ENCODE data around the gene EID2B. TPM values are rescaled to one million over a fixed set of nuclear protein-coding genes. Genes with fewer than 3 reads are reported as not detected.
A peak's percentile ranks its signal among the peaks of the same experiment; 100 is the strongest.

Gene EID2B
- total and polyA plus RNA-seq, 9 of the 15 experiments (the other 6 are each of a cell fraction or from before 2014, with no cell fraction given) = 2.8 to 8.8 (median 4.8) TPM

DNA sequence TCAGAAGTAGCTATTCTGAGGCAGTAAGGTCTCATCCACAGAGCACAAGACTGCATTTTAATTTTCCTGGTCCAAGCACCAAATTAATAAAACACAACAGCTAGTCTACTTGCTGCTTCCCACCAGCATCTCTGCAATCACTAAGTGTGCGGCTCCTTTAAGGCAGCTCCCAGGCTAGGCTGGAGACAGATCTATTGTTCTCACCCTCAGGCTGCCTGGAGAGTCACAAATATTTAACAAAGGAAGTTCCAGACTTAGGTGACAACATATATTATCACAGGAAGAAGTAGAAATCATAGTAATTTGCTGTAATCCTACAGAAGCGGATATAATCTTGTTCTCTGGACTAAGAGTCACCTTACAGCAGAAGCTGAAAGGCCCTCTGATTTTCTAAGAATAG, 9.6 kb upstream of the EID2B start (continued):
- TF ChIP-seq, protein P1, sequence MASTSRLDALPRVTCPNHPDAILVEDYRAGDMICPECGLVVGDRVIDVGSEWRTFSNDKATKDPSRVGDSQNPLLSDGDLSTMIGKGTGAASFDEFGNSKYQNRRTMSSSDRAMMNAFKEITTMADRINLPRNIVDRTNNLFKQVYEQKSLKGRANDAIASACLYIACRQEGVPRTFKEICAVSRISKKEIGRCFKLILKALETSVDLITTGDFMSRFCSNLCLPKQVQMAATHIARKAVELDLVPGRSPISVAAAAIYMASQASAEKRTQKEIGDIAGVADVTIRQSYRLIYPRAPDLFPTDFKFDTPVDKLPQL (IDR thresholded peaks at IDR 0.05; ENCODE audit: extremely low read depth, insufficient read length) = no peak
- TF ChIP-seq MAZ (CRISPR knock-in tag; conservative IDR thresholded peaks at IDR 0.05 in 1 of 2, IDR thresholded peaks at IDR 0.05 in 1 of 2) (no peak), NR4A1 (CRISPR knock-in tag; IDR thresholded peaks at IDR 0.05) (no peak), NR4A1 (tag; IDR thresholded peaks at IDR 0.05) (no peak)

GRCh38 chr19:39540333-39540673, 7.7 kb upstream of the EID2B start:
- Histone ChIP-seq H3K4me3 (peak overlapping the region; percentile 88; the same call in 1 of the 2 replicates), H3K79me2 (ENCODE audit: control insufficient read depth, insufficient read depth, low read length) (peaks cover 17% of the 10 kb centered on the region), H3K4me1 (replicated peaks in 1 of 2; ENCODE audit: control insufficient read depth in 2 of 2, insufficient read depth in 2 of 2, low read length in 2 of 2) (peaks cover 3 to 8% of the 10 kb centered on the region in 2 experiments; a peak in 2 of 5 replicates), H3K27me3 (ENCODE audit: control insufficient read depth in 2 of 2, insufficient read depth in 2 of 2, low read length in 2 of 2) (peaks cover 5 to 7% of the 10 kb centered on the region in 2 experiments; a peak in 2 of 5 replicates), H3K9me3 (replicated peaks; ENCODE audit: control insufficient read depth, insufficient read depth, low read depth, low read length) (no peaks in the 10 kb centered on the region), H2AFZ (ENCODE audit: low read depth, low read length) (peak overlapping the region; percentile 98), H3K9ac (ENCODE audit: insufficient read depth in 1 of 2, low read depth in 2 of 2, low read length in 2 of 2) (no peak overlapping the region), H4K20me1 (replicated peaks; ENCODE audit: control insufficient read depth, insufficient read depth, low read length) (no peaks in the 10 kb centered on the region), H3K4me2 (ENCODE audit: insufficient read depth, low read length) (peak overlapping the region; percentile 92), H3K36me3 (ENCODE audit: control insufficient read depth, insufficient read depth, low read length) (0 out of 3 replicates have a peak, but pooled peaks cover 2% of the 10 kb centered on the region), H3K27ac (ENCODE audit: extremely low read depth, low read depth, low read length) (no peak overlapping the region), H3K9me1 (ENCODE audit: control insufficient read depth, insufficient read depth, low read length) (no peaks in the 10 kb centered on the region)
- FAIRE-seq (no peak), DNase-seq (ENCODE audit: extremely low read depth in 1 of 4, low spot score in 3 of 4) (no peak), ATAC-seq (no peak)
- ChIA-PET POLR2A (interaction anchor here (1.4 kb wide), 1 partner anchor 104 kb away, joined by 4 read pairs; the partner anchor contains the start of gene RPS16), CTCF (ENCODE audit: low intra/inter-chr PET ratio) (interaction anchor here (0.8 kb wide), 1 partner anchor 66 kb away, joined by 3 read pairs; no protein-coding TSS in a partner anchor)
- in situ Hi-C loops (cut with MboI) (no loop called here), intact Hi-C loops (cut with micrococcal nuclease) (no loop called here)
- 4% methylated on average over 10 of the region's 10 CpGs for WGBS (ENCODE audit: insufficient coverage, low coverage, missing lambda C conversion rate)
- no TSS peak for BruUV-seq (replicated peaks)
- TF ChIP-seq, protein P2, sequence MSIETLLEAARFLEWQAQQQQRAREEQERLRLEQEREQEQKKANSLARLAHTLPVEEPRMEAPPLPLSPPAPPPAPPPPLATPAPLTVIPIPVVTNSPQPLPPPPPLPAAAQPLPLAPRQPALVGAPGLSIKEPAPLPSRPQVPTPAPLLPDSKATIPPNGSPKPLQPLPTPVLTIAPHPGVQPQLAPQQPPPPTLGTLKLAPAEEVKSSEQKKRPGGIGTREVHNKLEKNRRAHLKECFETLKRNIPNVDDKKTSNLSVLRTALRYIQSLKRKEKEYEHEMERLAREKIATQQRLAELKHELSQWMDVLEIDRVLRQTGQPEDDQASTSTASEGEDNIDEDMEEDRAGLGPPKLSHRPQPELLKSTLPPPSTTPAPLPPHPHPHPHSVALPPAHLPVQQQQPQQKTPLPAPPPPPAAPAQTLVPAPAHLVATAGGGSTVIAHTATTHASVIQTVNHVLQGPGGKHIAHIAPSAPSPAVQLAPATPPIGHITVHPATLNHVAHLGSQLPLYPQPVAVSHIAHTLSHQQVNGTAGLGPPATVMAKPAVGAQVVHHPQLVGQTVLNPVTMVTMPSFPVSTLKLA (conservative IDR thresholded peaks at IDR 0.05) = peak in 1 of 2 experiments; percentile 11; a peak in 1 of 4 replicates
- no peak for TF ChIP-seq NFE2L1 (tag; IDR thresholded peaks at IDR 0.05; ENCODE audit: borderline replicate concordance, low read depth)
- TF ChIP-seq RAD21 (CRISPR knock-in tag; conservative IDR thresholded peaks at IDR 0.05 in 1 of 2, IDR thresholded peaks at IDR 0.05 in 1 of 2) = 0 out of 4 replicates have a peak, but pooled peaks of 1 of the 2 experiments have one; percentile 2
- peak; percentile 8; the same call in 1 of the 2 replicates for TF ChIP-seq ATF7 (IDR thresholded peaks at IDR 0.05)
- 0 out of 2 replicates have a peak, but pooled peaks have one; percentile 15 for TF ChIP-seq GTF2E2 (tag; IDR thresholded peaks at IDR 0.05)
- TF ChIP-seq ZNF174 (CRISPR knock-in tag; IDR thresholded peaks at IDR 0.05) = no peak
- TF ChIP-seq TRIM24 (IDR thresholded peaks at IDR 0.05) = no peak
- TF ChIP-seq, protein P3, sequence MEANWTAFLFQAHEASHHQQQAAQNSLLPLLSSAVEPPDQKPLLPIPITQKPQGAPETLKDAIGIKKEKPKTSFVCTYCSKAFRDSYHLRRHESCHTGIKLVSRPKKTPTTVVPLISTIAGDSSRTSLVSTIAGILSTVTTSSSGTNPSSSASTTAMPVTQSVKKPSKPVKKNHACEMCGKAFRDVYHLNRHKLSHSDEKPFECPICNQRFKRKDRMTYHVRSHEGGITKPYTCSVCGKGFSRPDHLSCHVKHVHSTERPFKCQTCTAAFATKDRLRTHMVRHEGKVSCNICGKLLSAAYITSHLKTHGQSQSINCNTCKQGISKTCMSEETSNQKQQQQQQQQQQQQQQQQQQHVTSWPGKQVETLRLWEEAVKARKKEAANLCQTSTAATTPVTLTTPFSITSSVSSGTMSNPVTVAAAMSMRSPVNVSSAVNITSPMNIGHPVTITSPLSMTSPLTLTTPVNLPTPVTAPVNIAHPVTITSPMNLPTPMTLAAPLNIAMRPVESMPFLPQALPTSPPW (CRISPR knock-in tag; IDR thresholded peaks at IDR 0.05) = peak; percentile 19; the same call in 1 of the 2 replicates
- no peak for TF ChIP-seq CTBP1 (IDR thresholded peaks at IDR 0.05; ENCODE audit: borderline replicate concordance)
- TF ChIP-seq ATF1 (CRISPR knock-in tag; IDR thresholded peaks at IDR 0.05) = no peak
- peak; percentile 25; the same call in 1 of the 2 replicates for TF ChIP-seq ATF1 (tag; IDR thresholded peaks at IDR 0.05)
- no peak for TF ChIP-seq ZNF764 (CRISPR knock-in tag; IDR thresholded peaks at IDR 0.05; ENCODE audit: low read depth)
- 0 out of 4 replicates have a peak, but pooled peaks of 1 of the 2 experiments have one; percentile 11 for TF ChIP-seq KDM1A (IDR thresholded peaks at IDR 0.05)
- no peak for TF ChIP-seq ZNF146 (CRISPR knock-in tag; IDR thresholded peaks at IDR 0.05; ENCODE audit: unreplicated experiment)
